ENCODE data around the gene KRT16.

DNA sequence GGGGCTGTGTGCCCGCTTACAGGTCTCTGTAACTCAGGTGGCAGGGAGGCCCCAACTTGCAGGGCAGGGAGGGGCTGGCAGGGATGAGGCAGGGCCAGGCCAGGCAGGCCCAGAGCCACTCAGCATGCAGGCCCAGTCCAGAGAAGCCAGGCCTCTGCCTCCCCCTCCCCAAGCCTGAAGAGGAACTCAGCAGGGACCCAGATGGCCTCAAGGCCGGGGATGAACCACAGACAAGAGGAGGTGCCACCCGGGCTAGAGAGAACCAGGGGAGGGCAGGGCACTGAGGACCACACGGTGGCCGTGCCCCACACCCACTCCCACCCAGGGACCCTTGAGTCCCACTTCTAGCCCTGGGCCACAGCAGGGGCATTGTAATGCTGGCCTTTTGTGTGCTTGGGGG is 46.3 kb upstream of the KRT16 start:
- TF ChIP-seq, protein P1, sequence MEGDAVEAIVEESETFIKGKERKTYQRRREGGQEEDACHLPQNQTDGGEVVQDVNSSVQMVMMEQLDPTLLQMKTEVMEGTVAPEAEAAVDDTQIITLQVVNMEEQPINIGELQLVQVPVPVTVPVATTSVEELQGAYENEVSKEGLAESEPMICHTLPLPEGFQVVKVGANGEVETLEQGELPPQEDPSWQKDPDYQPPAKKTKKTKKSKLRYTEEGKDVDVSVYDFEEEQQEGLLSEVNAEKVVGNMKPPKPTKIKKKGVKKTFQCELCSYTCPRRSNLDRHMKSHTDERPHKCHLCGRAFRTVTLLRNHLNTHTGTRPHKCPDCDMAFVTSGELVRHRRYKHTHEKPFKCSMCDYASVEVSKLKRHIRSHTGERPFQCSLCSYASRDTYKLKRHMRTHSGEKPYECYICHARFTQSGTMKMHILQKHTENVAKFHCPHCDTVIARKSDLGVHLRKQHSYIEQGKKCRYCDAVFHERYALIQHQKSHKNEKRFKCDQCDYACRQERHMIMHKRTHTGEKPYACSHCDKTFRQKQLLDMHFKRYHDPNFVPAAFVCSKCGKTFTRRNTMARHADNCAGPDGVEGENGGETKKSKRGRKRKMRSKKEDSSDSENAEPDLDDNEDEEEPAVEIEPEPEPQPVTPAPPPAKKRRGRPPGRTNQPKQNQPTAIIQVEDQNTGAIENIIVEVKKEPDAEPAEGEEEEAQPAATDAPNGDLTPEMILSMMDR (IDR thresholded peaks at IDR 0.05; ENCODE audit: low read length) = no peak
- no peak for TF ChIP-seq EZH2 (optimal IDR thresholded peaks at IDR 0.05; ENCODE audit: low read depth, low read length)
- no peak for TF ChIP-seq EZH2phosphoT487 (IDR thresholded peaks at IDR 0.05; ENCODE audit: low read length)

Data from MM.1S (cell line).